ENCODE measurements around the gene FAM13A.
"Not testable (repeated sequence)": the region's sequence is repeated elsewhere in the genome, so short reads cannot be mapped to it uniquely, and the experiment has no call there.

Gene FAM13A

GRCh38 chr4:89056953-89057398, at the start of gene FAM13A:
Gene FAM13A, minus strand, starts transcription at chr4:89057185. Its CDS starts 221 bp downstream, at chr4:89056964.
- DNase-seq (ENCODE audit: low read depth, low spot score), result peak; percentile 84

- no peak for DNase-seq (ENCODE audit: low read depth, low spot score)
Observed at GRCh38 chr4:89105726-89106125, 48.7 kb upstream of the FAM13A start.

GRCh38 chr4:89101256-89102161, 44.5 kb upstream of the FAM13A start:
- DNase-seq (ENCODE audit: low read depth, low spot score), result no peak

- no peak for DNase-seq (ENCODE audit: low read depth, low spot score)
Observed at GRCh38 chr4:89100853-89101252, 43.9 kb upstream of the FAM13A start.

- no peak for DNase-seq (ENCODE audit: low read depth, low spot score)
Observed at GRCh38 chr4:89099471-89099870, 42.5 kb upstream of the FAM13A start.

- DNase-seq (ENCODE audit: low read depth, low spot score), result no peak
Observed at GRCh38 chr4:89099034-89099433, 42.0 kb upstream of the FAM13A start.

GRCh38 chr4:89078300-89078699, 21.3 kb upstream of the FAM13A start:
- DNase-seq (ENCODE audit: low read depth, low spot score), result no peak

- no peak for DNase-seq (ENCODE audit: low read depth, low spot score)
Observed at GRCh38 chr4:89077761-89078160, 20.8 kb upstream of the FAM13A start.

GRCh38 chr4:89072921-89073320, 15.9 kb upstream of the FAM13A start:
- DNase-seq (ENCODE audit: low read depth, low spot score), result no peak

GRCh38 chr4:89071311-89071710, 14.3 kb upstream of the FAM13A start:
- no peak for DNase-seq (ENCODE audit: low read depth, low spot score)

- no peak for DNase-seq (ENCODE audit: low read depth, low spot score)
Observed at GRCh38 chr4:89070041-89070440, 13.1 kb upstream of the FAM13A start.

- DNase-seq (ENCODE audit: low read depth, low spot score), result no peak
Observed at GRCh38 chr4:89069481-89069880, 12.5 kb upstream of the FAM13A start.

GRCh38 chr4:89067417-89067816, 10.4 kb upstream of the FAM13A start:
- DNase-seq (ENCODE audit: low read depth, low spot score), result no peak

- DNase-seq (ENCODE audit: low read depth, low spot score), result no peak
Observed at GRCh38 chr4:89064848-89065247, 7.9 kb upstream of the FAM13A start.

- DNase-seq (ENCODE audit: low read depth, low spot score), result not testable (repeated sequence)
Observed at GRCh38 chr4:89057844-89058243, 859 bp upstream of the FAM13A start.

GRCh38 chr4:89056292-89056952, 563 bp downstream of the FAM13A start:
- no peak for DNase-seq (ENCODE audit: low read depth, low spot score)

- DNase-seq (ENCODE audit: low read depth, low spot score), result no peak
Observed at GRCh38 chr4:89055157-89056080, 1.6 kb downstream of the FAM13A start.

GRCh38 chr4:89054627-89055026, 2.4 kb downstream of the FAM13A start:
- DNase-seq (ENCODE audit: low read depth, low spot score), result no peak

- DNase-seq (ENCODE audit: low read depth, low spot score), result no peak
Observed at GRCh38 chr4:89049853-89050252, 7.1 kb downstream of the FAM13A start.

- DNase-seq (ENCODE audit: low read depth, low spot score), result no peak
Observed at GRCh38 chr4:89048906-89049601, 7.9 kb downstream of the FAM13A start.
